H9 (cell line): ENCODE data around the gene KRTAP10-10. TPM values are rescaled to one million over a fixed set of nuclear protein-coding genes. Genes with fewer than 3 reads are reported as not detected.

Source experiments
- DNase-seq: peaks from one replicate; pipeline ENCODE4 v3.0.0-alpha.2; 2017
- H2AFZ ChIP-seq: one replicate; pipeline ENCODE4 v1.6.1; 2013; ENCODE audit warnings: mild to moderate bottlenecking, low read length, control low read depth, moderate library complexity
- H2AK5ac ChIP-seq: 2 replicates; pipeline ENCODE4 v1.6.1; 2013; ENCODE audit warnings: low read length, control low read depth, mixed read lengths; ENCODE audit not compliant: insufficient read length
- H2BK120ac ChIP-seq: one replicate; pipeline ENCODE4 v1.6.1; 2013; ENCODE audit warnings: low read depth, mild to moderate bottlenecking, low read length, control low read depth, inconsistent platforms; ENCODE audit not compliant: poor library complexity, severe bottlenecking
- H2BK12ac ChIP-seq: 2 replicates; pipeline ENCODE4 v1.6.1; 2013; ENCODE audit warnings: low read length, control low read depth, mixed read lengths, low read depth; ENCODE audit not compliant: insufficient read length
- H2BK15ac ChIP-seq: 2 replicates; pipeline ENCODE4 v1.6.1; 2013; ENCODE audit warnings: low read depth, low read length, control low read depth
- H2BK20ac ChIP-seq: one replicate; pipeline ENCODE4 v1.6.1; 2013; ENCODE audit warnings: low read depth, mild to moderate bottlenecking, low read length, control low read depth, inconsistent platforms; ENCODE audit not compliant: poor library complexity, severe bottlenecking
- H2BK5ac ChIP-seq: 2 replicates; pipeline ENCODE4 v1.6.1; 2013; ENCODE audit warnings: low read length, control low read depth, mixed read lengths; ENCODE audit not compliant: insufficient read length
- H3K14ac ChIP-seq: 2 replicates; pipeline ENCODE4 v1.6.1; 2013; ENCODE audit warnings: low read length, control low read depth; ENCODE audit not compliant: insufficient read depth
- H3K18ac ChIP-seq: 2 replicates; pipeline ENCODE4 v1.6.1; 2013; ENCODE audit warnings: low read depth, mild to moderate bottlenecking, mixed read lengths, low read length, control low read depth; ENCODE audit not compliant: insufficient read length
- H3K23ac ChIP-seq: 2 replicates; pipeline ENCODE4 v1.6.1; 2013; ENCODE audit warnings: low read length, control low read depth, mixed read lengths, low read depth; ENCODE audit not compliant: insufficient read length
- H3K23me2 ChIP-seq: 2 replicates; pipeline ENCODE4 v1.6.1; 2013; ENCODE audit warnings: low read depth, mild to moderate bottlenecking, mixed read lengths, low read length, control low read depth; ENCODE audit not compliant: insufficient read length, poor library complexity, severe bottlenecking
- H3K27ac ChIP-seq: 2 replicates; pipeline ENCODE4 v1.5.1; 2013; ENCODE audit warnings: low read length, control low read depth, mixed read lengths, low read depth; ENCODE audit not compliant: insufficient read length
- H3K27me3 ChIP-seq: 2 replicates; pipeline ENCODE4 v1.6.1; 2013; ENCODE audit warnings: low read length, control low read depth, inconsistent platforms; ENCODE audit not compliant: insufficient read depth
- H3K4ac ChIP-seq: 2 replicates; pipeline ENCODE4 v1.6.1; 2013; ENCODE audit warnings: low read depth, mild to moderate bottlenecking, control low read depth, inconsistent platforms, low read length, moderate library complexity
- H3K4me1 ChIP-seq: 2 replicates; pipeline ENCODE4 v1.6.1; 2013; ENCODE audit warnings: low read length, control low read depth, inconsistent platforms; ENCODE audit not compliant: insufficient read depth
- H3K4me2 ChIP-seq: 2 replicates; pipeline ENCODE4 v1.6.1; 2013; ENCODE audit warnings: low read length, control low read depth, mixed read lengths; ENCODE audit not compliant: insufficient read length, insufficient read depth
- H3K56ac ChIP-seq: 2 replicates; pipeline ENCODE4 v1.6.1; 2013; ENCODE audit warnings: low read depth, mild to moderate bottlenecking, mixed read lengths, low read length, control low read depth; ENCODE audit not compliant: insufficient read length
- H3K79me1 ChIP-seq: 2 replicates; pipeline ENCODE4 v1.6.1; 2013; ENCODE audit warnings: low read depth, mild to moderate bottlenecking, moderate library complexity, low read length, control low read depth, inconsistent platforms; ENCODE audit not compliant: insufficient read depth, poor library complexity, severe bottlenecking
- H3K79me2 ChIP-seq: 2 replicates; pipeline ENCODE4 v1.6.1; 2013; ENCODE audit warnings: low read length, control low read depth, inconsistent platforms; ENCODE audit not compliant: insufficient read depth
- H3K9ac ChIP-seq: 2 replicates; pipeline ENCODE4 v1.6.1; 2013; ENCODE audit warnings: low read length, control low read depth, mixed read lengths; ENCODE audit not compliant: insufficient read length; ENCODE audit errors: extremely low read depth
- H3K9me3 ChIP-seq: one replicate; pipeline ENCODE4 v1.6.1; 2013; ENCODE audit warnings: low read depth, low read length, inconsistent platforms; ENCODE audit not compliant: control insufficient read depth
- H3T11ph ChIP-seq: one replicate; pipeline ENCODE4 v1.6.1; 2013; ENCODE audit warnings: mild to moderate bottlenecking, low read length, control low read depth, inconsistent platforms
- H4K20me1 ChIP-seq: one replicate; pipeline ENCODE4 v1.6.1; 2013; ENCODE audit not compliant: control insufficient read depth, insufficient read length, insufficient read depth
- H4K5ac ChIP-seq: 2 replicates; pipeline ENCODE4 v1.6.1; 2013; ENCODE audit warnings: low read depth, mild to moderate bottlenecking, mixed read lengths, low read length, control low read depth; ENCODE audit not compliant: insufficient read length
- H4K8ac ChIP-seq: replicated peaks from 2 replicates; pipeline ENCODE4 v1.6.1; 2013; ENCODE audit warnings: low read length, control low read depth, mixed read lengths, low read depth; ENCODE audit not compliant: insufficient read length
- H4K91ac ChIP-seq: 2 replicates; pipeline ENCODE4 v1.6.1; 2013; ENCODE audit warnings: low read depth, mild to moderate bottlenecking, moderate library complexity, mixed read lengths, low read length, control low read depth; ENCODE audit not compliant: insufficient read length
- H3K27ac Mint-ChIP-seq, 3 experiments: 2 replicates in 2 of 3; 3 replicates in 1 of 3; pipeline ENCODE4 v1.8.0; 2020 to 2021; ENCODE audit warnings: mixed read lengths in 3 of 3, mild to moderate bottlenecking in 1 of 3, moderate library complexity in 1 of 3
- H3K27me3 Mint-ChIP-seq: 2 replicates; pipeline ENCODE4 v1.8.0; 2021; ENCODE audit warnings: low read depth, mild to moderate bottlenecking, moderate library complexity, mixed read lengths
- H3K36me3 Mint-ChIP-seq, 3 experiments: 2 replicates in 2 of 3; 3 replicates in 1 of 3; pipeline ENCODE4 v1.8.0; 2020 to 2021; ENCODE audit warnings: low read depth in 3 of 3, mixed read lengths in 3 of 3; ENCODE audit not compliant: insufficient read depth in 1 of 3
- H3K4me1 Mint-ChIP-seq, 2 experiments: 2 replicates each; pipeline ENCODE4 v1.8.0; 2020; ENCODE audit warnings: mixed read lengths in 2 of 2
- H3K4me3 Mint-ChIP-seq, 2 experiments: 2 replicates in 1 of 2; 3 replicates in 1 of 2; pipeline ENCODE4 v1.8.0; 2020 to 2021; ENCODE audit warnings: mild to moderate bottlenecking in 2 of 2, mixed read lengths in 2 of 2, moderate library complexity in 1 of 2
- H3K9me3 Mint-ChIP-seq, 2 experiments: 2 replicates in 1 of 2; 3 replicates in 1 of 2; pipeline ENCODE4 v1.8.0; 2020; ENCODE audit warnings: mild to moderate bottlenecking in 2 of 2, mixed read lengths in 2 of 2, moderate library complexity in 1 of 2
- CTCF ChIP-seq: fragments of 200-600 bp; sonication (generic); conservative IDR thresholded peaks from 3 replicates; pipeline ENCODE4 v1.8.0; 2021; ENCODE audit warnings: antibody characterized with exemption, mild to moderate bottlenecking
- WGBS: extraction: QIAGEN DNeasy Blood & Tissue Kit; methylation state at CpG from one replicate; pipeline ENCODE4 v1.1.7; 2013; ENCODE audit warnings: missing lambda C conversion rate, low lambda C conversion rate, mixed read lengths; ENCODE audit not compliant: insufficient read length; ENCODE audit errors: extremely low coverage; 5-methylcytosine and 5-hydroxymethylcytosine counted together
- total RNA-seq: library from RNA; stranded (reverse); gene quantifications from 2 replicates; pipeline ENCODE4 v1.2.1, GENCODE V29; 2021

KRTAP10-10 gene
- total RNA-seq, 1 experiment from 2014 or later, result not detected

- no peak overlapping the region for H4K8ac ChIP-seq
- no peak overlapping the region for H2BK5ac ChIP-seq
- H3K27ac ChIP-seq, result no peak overlapping the region
- no CpG with 5 or more reads among the region's 3 CpGs for WGBS
- H3K79me2 ChIP-seq, result no peaks in the 10 kb centered on the region
- DNase-seq, result no peak
- H3K23ac ChIP-seq, result no peak overlapping the region
- H3K27me3 Mint-ChIP-seq, result peaks cover 4% of the 10 kb centered on the region
- no peaks in the 10 kb centered on the region for H3K23me2 ChIP-seq
- H4K5ac ChIP-seq, result no peak overlapping the region
- no peak overlapping the region for H3T11ph ChIP-seq
- no peak overlapping the region for H3K56ac ChIP-seq
- H2AK5ac ChIP-seq, result no peak overlapping the region
- no peak overlapping the region for H3K27ac Mint-ChIP-seq
- no peak overlapping the region for H3K4me2 ChIP-seq
- H3K4me1 ChIP-seq, result no peaks in the 10 kb centered on the region
- no peak overlapping the region for H3K18ac ChIP-seq
- no peak for TF ChIP-seq CTCF
- H2BK120ac ChIP-seq, result no peak overlapping the region
- no peaks in the 10 kb centered on the region for H4K20me1 ChIP-seq
- no peak overlapping the region for H3K4ac ChIP-seq
- H3K79me1 ChIP-seq, result no peaks in the 10 kb centered on the region
- H4K91ac ChIP-seq, result no peak overlapping the region
- peaks cover 4% of the 10 kb centered on the region for H3K9me3 ChIP-seq
- no peaks in the 10 kb centered on the region for H3K27me3 ChIP-seq
- H2AFZ ChIP-seq, result no peak overlapping the region
- no peak overlapping the region for H3K9ac ChIP-seq
- H3K4me3 Mint-ChIP-seq, result no peak overlapping the region
- peaks cover 27% of the 10 kb centered on the region in 2 experiments for H3K4me1 Mint-ChIP-seq
- no peak overlapping the region for H2BK20ac ChIP-seq
- no peak overlapping the region for H2BK12ac ChIP-seq
- no peak overlapping the region for H2BK15ac ChIP-seq
- no peak overlapping the region for H3K14ac ChIP-seq
- peaks cover 37 to 42% of the 10 kb centered on the region in 2 experiments for H3K9me3 Mint-ChIP-seq
- peaks cover 12 to 34% (median 24%) of the 10 kb centered on the region in 3 experiments for H3K36me3 Mint-ChIP-seq
These were observed 18.2 kb upstream of the KRTAP10-10 start for GRCh38 chr21:44618909-44619308.
